ENCODE data around the gene MXRA7.
"Not testable (repeated sequence)": the region's sequence is repeated elsewhere in the genome, so short reads cannot be mapped to it uniquely, and the experiment has no call there.

GRCh38 chr17:76698466-76698977, 12.2 kb downstream of the MXRA7 start:
- not testable (repeated sequence) for TF ChIP-seq POLR2A, CTCF (IDR thresholded peaks at IDR 0.05)
